Measurements from ENCODE around the gene USP40.
"Not testable (repeated sequence)": the region's sequence is repeated elsewhere in the genome, so short reads cannot be mapped to it uniquely, and the experiment has no call there.

Gene USP40, protein sequence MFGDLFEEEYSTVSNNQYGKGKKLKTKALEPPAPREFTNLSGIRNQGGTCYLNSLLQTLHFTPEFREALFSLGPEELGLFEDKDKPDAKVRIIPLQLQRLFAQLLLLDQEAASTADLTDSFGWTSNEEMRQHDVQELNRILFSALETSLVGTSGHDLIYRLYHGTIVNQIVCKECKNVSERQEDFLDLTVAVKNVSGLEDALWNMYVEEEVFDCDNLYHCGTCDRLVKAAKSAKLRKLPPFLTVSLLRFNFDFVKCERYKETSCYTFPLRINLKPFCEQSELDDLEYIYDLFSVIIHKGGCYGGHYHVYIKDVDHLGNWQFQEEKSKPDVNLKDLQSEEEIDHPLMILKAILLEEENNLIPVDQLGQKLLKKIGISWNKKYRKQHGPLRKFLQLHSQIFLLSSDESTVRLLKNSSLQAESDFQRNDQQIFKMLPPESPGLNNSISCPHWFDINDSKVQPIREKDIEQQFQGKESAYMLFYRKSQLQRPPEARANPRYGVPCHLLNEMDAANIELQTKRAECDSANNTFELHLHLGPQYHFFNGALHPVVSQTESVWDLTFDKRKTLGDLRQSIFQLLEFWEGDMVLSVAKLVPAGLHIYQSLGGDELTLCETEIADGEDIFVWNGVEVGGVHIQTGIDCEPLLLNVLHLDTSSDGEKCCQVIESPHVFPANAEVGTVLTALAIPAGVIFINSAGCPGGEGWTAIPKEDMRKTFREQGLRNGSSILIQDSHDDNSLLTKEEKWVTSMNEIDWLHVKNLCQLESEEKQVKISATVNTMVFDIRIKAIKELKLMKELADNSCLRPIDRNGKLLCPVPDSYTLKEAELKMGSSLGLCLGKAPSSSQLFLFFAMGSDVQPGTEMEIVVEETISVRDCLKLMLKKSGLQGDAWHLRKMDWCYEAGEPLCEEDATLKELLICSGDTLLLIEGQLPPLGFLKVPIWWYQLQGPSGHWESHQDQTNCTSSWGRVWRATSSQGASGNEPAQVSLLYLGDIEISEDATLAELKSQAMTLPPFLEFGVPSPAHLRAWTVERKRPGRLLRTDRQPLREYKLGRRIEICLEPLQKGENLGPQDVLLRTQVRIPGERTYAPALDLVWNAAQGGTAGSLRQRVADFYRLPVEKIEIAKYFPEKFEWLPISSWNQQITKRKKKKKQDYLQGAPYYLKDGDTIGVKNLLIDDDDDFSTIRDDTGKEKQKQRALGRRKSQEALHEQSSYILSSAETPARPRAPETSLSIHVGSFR

DNA sequence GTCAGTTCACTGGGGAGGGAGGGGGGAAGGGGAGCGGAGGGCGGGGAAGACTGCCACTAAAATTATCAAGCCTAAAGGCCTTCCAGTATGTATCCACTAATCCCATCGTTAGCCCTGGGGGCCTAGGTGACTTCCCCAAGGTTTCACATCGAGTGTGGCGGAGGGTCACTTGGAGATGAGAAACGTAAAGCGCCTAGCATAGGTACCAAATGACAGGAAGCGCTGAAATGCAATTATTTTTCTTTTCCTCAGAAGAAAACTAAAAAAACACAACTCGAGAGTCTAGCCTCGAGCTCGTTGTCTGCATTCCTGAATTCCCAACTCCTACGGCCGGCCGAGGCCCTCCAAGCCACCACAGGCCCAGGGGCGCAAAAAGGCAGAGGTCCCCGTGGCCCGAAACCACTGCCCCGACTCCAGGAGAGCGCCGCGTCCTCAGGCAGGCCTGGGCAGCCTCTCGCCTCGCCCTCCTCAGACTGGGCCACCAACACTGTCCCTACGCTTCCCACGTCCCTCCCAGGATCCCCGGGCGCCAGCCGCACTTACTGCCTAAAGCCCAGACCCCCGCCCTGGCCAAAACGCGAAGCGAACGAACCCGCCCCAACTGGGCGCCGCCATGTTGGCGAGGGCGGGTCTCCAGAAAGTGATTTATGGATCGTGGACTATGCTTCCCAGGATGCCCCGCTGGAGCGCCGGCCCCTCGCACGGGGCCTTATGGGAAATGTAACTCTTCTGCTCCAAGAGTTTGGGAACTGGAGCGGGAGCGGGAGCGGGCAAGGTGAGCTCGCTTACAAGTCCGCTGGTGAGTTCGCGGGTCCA lies at the start of gene USP40:
Gene USP40 (minus strand): TSS at position 642 of the 816 bp plus-strand sequence. CDS start 1,228 bp downstream, outside the sequence.
- DNase-seq (ENCODE audit: low spot score), result peak; percentile 93

DNA sequence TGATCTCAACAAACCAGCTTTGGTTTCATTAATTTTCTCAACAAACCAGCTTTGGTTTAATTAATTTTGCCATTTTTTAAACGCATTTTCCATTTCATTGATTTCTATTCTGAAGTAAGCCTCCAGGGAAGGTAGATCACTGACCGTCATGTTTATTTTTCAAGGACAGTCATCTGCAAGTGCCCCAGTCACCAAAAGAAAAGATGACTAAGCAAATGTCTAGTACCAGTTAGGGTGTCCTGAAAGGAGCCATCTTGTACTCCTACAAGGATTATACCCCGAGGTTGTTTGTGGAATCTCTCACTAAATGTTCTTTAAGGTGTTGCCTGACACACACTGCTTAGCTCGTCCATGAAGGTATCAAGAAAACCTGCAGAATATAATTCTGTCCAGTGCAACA lies 44.7 kb upstream of the USP40 start:
- no peak for DNase-seq (ENCODE audit: low spot score)

DNA sequence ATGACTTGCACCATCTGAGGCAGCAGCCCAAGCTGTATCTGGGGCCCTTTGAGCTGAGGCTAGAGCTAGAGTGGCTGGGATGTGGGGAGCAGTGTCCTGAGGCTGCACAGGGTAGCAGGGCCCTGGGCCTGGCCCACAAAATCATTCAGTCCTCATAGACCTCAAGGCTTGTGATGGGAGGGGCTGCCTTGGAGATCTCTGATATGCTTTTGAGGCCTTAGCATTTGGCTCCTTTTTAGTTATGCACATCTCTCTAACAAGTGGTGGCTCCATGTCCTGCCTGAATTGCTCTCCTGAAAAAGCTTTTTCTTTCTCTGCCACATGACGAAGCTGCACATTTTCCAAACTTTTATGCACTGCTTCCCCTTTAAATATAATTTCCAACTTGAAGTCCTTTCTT lies 39.1 kb upstream of the USP40 start:
- no peak for DNase-seq (ENCODE audit: low spot score)

DNA sequence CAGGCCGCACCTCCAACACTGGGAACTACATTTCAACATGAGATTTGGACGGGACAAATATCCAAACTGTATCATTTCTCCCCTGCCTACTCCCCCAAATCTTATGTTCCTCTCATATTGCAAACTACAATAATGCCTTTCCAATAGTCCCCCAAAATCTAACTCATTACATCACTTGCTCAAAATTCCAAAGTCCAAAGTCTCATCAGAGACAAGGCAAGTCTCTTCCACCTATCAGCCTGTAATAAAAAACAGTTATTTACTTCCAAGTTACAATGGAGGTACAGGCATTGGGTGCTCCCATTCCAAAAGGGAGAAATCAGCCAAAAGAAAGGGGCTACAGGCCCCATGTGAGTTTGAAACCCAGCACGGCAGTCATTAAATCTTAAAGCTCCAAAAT lies 38.2 kb upstream of the USP40 start:
- no peak for DNase-seq (ENCODE audit: low spot score)

DNA sequence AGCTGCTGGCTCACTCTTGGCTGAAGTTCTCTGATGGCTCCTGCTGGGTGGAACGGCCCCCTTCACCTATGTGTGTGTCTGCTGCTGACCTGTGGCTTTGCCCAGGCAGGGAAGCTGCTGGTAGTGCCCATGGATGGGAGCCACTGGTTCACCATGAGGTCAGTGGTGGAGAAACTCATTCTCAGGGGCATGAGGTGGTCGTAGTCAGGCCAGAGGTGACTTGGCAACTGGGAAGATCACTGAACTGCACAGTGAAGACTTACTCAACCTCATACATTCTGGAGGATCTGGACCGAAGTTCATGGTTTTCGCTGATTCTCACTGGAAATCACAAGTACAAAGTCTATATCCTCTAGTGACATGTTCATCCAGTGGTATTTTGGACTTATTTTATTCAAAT lies 36.9 kb upstream of the USP40 start:
- no peak for DNase-seq (ENCODE audit: low spot score)

DNA sequence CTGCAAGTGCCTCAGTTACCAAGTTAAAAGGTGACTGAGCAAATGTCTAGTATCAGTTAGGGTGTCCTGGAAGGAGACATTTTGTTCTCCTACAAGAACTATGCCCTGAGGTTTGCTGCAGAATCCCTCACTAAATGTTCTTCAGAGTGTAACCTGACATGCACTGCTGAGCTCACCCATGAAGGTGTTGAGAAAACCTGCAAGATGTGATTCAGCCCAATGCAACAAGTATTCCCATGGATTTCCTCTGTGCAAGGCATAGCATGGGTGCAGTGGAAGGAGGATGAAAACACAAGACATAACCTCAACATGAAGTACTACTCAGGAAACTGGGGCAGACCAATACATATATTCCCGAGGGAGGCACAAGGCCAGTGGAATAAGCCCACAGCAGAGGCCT lies 35.5 kb upstream of the USP40 start:
- DNase-seq (ENCODE audit: low spot score), result no peak

DNA sequence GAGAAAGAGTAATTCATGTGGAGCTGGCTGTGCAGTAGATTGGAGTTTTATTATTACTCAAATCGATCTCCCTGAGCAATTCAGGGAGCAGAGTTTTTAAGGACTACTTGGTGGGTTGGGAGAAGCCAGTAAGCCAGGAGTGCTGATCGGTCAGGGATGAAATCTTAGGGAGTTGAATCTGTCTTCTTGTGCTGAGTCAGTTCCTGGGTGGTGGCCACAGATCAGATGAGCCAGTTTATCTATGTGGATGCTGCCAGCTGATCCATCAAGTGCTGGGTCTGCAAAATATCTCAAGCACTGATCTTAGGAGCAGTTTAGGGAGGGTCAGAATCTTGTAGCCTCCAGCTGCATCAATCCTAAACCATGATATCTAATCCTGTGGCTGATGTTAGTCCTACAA lies 33.8 kb upstream of the USP40 start:
- no peak for DNase-seq (ENCODE audit: low spot score)

DNA sequence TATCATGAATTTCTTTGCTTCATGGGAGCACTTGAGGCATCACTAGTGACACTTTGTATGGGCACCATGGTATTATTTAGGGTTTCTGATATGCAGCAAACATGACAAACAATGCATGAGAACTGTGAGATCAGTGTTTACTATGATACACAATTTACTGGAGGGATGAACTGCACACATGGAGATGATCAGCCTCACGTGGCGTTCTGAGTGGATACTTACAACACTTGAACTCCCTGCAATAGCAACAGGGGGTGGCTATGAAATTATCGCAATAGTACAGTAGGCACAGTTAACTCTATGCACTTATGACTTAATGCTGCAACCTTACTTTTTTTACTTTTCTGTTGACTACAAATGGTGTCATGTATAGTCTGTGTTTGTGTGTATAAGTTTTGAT lies 32.4 kb upstream of the USP40 start:
- DNase-seq (ENCODE audit: low spot score), result no peak

DNA sequence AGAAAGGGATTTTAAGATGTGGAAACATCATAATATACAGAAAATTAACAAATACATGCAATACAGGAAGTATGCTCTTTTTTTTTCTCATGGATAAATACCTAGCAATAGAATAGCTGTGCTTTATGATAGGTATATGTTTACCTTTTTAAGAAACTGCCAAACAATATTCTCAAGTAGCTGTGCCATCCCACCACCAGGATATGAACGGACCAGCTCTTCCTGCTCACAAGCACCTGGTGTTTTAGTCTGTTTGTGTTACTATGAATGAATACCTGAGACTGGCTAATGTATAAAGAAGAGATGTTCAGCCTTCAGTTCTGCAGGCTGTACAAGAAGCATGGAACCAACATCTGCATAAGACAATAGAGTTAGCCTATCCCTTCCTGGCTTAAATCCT lies 30.9 kb upstream of the USP40 start:
- no peak for DNase-seq (ENCODE audit: low spot score)

DNA sequence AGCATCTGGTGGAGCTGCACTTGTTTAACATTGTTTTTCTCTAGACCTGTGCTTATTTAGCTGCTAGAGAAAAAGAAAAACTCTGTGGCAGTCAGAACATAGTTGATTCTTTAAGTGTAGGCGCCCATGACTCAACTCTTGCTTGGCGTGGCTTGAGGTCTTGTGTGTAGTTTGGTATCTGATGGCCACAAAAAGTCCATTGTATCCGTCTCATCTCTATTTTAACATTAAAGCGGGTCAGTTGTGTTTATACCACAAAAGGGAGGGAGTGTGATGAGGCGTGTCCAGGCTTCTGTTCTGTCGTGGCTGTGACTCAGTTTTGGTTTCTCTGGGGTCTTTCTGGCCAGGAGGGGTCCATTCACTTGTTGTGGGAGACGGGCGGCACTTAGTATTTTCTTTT lies 26.6 kb upstream of the USP40 start:
- no peak for DNase-seq (ENCODE audit: low spot score)

DNA sequence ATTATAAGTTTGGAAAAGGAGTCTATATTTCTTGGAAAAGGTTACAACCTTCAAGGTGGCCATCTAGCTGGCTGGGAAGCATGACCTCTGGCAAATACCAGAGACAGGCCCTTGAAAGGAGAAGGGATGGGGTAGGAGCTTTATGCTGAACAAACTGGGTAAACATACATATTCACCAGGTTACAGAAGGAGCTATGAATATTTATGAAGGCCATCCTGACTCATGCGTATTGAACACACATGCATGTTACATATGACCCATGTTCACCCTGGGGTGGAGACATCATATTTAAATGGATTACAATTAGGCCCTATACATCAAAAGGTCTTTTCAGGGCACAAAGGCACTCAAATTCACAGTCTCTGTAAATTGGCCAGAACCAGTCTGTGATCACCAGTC lies 26.1 kb upstream of the USP40 start:
- not testable (repeated sequence) for DNase-seq (ENCODE audit: low spot score)

DNA sequence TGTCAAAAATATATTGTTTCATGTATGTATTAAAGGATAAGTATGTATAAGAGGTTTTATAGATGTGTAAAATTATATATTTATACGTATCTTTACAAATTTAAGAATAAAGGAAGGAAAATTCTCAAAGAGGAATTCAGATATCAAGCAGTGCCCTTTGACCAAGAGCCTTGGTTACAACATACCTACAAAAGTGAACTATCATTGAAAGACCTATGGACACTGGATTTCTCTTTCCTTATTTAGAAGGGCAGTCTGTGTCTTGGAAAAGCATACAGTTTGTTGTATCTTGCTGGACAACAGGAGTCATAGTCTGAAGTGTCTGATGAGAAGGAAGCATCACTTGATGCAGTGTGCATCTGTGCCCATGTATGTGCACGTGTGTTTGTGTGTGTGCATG lies 21.8 kb upstream of the USP40 start:
- DNase-seq (ENCODE audit: low spot score), result no peak

DNA sequence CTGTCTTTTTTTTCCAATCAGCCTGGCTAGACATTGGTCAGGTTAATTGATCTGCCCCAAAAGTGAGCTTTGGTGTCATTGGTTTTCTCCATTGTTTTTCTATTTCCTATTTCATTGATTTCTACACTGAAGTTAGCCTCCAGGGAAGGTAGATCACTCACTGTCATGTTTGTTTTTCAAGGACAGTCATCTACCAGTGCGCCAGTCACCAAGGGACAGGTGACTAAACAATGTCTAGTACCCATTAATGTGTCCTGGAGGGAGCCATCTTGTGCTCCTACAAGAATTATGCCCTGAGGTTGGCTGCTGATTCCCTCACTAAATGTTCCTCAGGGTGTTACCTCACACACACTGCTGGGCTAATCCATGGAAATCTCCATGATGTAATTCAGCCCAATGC lies 17.6 kb upstream of the USP40 start:
- DNase-seq (ENCODE audit: low spot score), result no peak

DNA sequence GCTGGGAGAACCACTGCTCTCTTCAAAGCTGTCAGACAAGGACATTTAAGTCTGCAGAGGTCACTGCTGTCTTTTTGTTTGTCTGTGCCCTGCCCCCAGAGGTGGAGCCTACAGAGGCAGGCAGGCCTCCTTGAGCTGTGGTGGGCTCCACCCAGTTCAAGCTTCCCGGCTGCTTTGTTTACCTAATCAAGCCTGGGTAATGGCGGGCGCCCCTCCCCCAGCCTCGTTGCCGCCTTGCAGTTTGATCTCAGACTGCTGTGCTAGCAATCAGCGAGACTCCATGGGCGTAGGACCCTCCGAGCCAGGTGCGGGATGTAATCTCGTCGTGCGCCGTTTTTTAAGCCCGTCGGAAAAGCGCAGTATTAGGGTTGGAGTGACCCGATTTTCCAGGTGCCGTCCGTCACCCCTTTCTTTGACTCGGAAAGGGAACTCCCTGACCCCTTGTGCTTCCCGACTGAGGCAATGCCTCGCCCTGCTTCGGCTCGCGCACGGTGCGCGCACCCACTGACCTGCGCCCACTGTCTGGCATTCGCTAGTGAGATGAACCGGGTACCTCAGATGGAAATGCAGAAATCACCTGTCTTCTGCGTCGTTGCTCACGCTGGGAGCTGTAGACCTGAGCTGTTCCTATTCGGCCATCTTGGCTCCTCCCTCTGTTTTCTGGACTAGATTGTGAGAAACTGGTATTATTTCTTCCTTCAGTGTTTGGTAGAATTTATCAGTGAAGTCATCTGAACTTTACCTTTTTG lies 16.8 kb upstream of the USP40 start:
- DNase-seq (ENCODE audit: low spot score), result not testable (repeated sequence)

DNA sequence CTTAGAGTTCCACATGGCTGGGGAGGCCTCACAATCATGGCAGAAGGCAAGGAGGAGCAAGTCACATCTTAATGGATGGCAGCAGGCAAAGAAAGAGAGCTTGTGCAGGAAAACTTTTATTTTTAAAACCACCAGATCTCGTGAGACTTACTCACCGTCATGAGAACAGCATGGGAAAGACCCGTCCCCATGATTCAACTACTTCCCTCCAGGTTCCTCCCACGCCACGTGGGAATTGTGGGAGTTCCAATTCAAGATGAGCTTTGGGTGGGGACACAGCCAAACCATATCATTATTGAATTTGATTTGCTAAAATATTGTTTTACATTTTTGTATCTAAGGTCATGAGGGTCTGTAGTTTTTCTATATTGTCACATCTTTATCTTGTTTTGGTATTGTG lies 10.8 kb upstream of the USP40 start:
- not testable (repeated sequence) for DNase-seq (ENCODE audit: low spot score)

DNA sequence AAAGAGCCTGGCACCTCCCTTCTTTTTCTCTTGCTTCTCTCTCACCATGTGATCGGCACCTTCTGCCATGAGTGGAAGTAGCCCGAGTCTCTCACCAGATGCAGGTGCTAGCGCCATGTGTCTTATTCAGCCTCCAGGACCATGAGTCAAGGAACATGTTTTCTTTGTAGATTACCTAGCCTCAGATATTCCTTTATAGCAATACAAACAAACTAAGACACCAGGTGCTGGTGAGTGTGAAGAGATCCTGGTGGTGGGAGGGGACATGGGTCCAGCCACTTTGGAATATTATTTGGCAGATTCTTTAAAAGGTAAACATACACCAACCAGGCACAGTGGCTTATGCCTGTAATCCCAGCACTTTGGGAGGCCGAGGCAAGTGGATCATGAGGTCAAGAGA lies 5.9 kb upstream of the USP40 start:
- no peak for DNase-seq (ENCODE audit: low spot score)

DNA sequence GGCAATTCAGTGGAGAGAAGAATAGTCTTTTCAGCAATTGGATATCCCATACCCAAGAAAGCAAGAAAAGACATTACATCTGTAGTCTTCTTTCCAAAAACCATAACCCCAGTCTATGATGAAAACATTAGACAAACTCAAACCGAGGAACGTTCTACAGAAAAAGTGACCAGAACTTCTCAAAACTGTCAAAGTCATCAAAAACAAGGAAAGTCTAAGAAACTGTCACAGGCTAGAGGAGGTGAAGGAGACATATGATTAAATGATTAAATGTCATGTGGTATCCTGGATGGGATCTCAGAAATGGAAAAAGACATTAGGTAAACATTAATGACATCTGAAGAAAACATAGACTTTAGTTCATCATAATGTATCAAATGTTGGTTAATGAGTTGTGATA lies 4.9 kb upstream of the USP40 start:
- no peak for DNase-seq (ENCODE audit: low spot score)

DNA sequence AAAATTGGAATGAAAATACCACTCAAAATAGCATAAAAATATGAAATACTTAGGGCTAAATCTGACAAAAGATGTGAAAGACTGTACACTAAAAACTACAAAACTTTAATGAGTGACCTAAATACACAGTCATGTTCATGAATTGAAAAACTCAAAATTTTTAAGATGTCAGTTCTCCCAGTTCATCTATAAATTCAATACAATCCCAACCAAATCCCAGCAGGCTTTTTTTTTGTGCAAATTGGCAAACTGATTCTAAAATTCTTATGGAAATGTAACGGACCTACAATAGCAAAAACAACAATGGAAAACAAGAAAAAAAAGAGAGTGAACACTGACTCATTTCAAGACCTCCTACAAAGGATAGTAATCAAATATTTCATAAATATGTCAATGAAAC lies 4.4 kb upstream of the USP40 start:
- DNase-seq (ENCODE audit: low spot score), result no peak

DNA sequence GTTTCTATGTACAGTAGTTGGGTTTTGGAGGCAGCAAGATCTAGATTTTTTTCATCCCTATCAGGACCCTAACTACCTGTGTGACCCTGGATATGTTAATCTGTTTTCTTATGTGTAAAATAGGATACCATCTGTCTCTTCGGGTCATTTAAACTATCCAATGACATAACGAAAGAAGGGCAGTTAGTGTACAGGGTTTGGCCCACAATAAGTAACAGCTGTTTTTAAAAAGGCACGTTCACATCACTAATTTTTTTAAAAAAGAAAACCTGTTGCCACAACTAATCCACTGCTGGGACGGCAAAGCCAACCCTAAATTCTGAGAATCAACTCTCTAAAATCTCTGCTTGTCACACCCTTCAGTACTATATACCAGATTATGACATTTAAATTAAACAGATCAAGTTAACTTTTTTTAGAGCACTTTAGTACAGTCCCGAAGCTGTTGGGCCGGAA lies 869 bp downstream of the USP40 start:
- DNase-seq (ENCODE audit: low spot score), result peak; percentile 1

DNA sequence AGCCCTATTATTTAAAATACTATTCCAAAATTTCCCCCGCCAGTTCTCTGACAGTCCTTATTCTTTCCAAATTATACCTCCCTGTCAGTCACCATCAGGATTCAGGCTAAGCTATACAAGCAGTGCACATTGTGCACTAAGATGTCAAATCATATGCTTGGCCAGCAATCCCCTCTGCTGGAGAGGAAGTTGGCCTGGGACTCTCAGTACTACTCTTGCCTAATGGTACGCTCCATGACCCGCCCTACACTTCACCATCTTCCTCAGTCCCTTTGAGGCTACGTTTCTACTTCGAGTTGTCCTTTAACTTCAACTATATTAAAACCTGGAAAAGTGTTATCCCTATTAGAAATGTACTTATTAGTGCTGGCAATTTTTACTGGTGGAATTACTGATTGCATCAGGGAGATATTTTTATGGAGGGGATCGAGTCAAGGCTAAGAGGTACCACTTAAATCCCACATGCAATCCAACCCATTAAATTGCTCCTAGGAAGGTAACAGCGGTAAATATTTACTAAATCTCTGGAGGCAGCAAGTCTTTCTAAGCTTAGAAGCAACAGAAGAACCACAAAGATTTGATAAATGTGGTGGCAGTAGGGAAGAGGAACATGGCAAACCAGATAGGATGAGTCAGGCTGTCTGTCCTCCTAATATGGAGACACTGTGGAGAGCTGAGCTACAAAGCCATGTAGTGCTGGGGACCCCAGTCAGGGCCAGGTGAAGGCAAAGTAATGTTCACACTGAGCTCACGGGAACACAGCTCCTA lies 2.7 kb downstream of the USP40 start:
- peak; percentile 2 for DNase-seq (ENCODE audit: low spot score)
